Peyer's patch (tissue), 4 donors: ENCODE measurements around the gene ZNF644.

Source experiments
- CTCF ChIP-seq, 6 experiments: fragments of 450-650 bp in 4 of 6; fragments of 200-600 bp in 2 of 6; sonication (generic) in 1 of 6; IDR thresholded peaks; one replicate each; pipeline ENCODE4 v1.5.1; 2017 to 2019; ENCODE audit warnings: antibody characterized with exemption in 6 of 6, mild to moderate bottlenecking in 3 of 6, moderate library complexity in 1 of 6
- POLR2A ChIP-seq, 2 donors: fragments of 450-650 bp; IDR thresholded peaks; one replicate each; pipeline ENCODE4 v1.5.1; 2017; ENCODE audit warnings: antibody characterized with exemption in 2 of 2, mild to moderate bottlenecking in 2 of 2, moderate library complexity in 2 of 2

GRCh38 chr1:91022518-91022929, 689 bp upstream of the ZNF644 start:
- TF ChIP-seq CTCF (IDR thresholded peaks at IDR 0.05) (no peak), POLR2A (IDR thresholded peaks at IDR 0.05) (no peak)
